ENCODE results near the gene RUNX1.
"Not testable (repeated sequence)": the region's sequence is repeated elsewhere in the genome, so short reads cannot be mapped to it uniquely, and the experiment has no call there.

The RUNX1 gene

DNA sequence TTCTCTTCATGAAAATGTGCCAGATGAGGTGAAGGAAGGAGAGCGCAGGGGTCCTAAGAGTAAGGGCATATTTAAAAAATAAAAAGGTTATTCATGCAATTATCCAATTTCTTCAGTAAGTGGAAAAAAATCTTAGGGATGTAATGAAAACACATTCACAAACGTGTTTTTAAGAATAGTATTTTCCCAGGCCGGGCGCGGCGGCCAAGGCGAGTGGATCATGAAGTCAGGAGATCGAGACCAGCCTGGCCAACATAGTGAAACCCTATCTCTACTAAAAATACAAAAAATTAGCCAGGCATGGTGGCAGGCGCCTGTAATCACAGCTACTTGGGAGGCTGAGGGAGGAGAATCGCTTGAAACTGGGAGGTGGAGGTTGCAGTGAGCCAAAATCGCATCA lies 82.2 kb downstream of the RUNX1 start:
- not testable (repeated sequence) for H3K9me3 Mint-ChIP-seq, H3K27ac Mint-ChIP-seq

DNA sequence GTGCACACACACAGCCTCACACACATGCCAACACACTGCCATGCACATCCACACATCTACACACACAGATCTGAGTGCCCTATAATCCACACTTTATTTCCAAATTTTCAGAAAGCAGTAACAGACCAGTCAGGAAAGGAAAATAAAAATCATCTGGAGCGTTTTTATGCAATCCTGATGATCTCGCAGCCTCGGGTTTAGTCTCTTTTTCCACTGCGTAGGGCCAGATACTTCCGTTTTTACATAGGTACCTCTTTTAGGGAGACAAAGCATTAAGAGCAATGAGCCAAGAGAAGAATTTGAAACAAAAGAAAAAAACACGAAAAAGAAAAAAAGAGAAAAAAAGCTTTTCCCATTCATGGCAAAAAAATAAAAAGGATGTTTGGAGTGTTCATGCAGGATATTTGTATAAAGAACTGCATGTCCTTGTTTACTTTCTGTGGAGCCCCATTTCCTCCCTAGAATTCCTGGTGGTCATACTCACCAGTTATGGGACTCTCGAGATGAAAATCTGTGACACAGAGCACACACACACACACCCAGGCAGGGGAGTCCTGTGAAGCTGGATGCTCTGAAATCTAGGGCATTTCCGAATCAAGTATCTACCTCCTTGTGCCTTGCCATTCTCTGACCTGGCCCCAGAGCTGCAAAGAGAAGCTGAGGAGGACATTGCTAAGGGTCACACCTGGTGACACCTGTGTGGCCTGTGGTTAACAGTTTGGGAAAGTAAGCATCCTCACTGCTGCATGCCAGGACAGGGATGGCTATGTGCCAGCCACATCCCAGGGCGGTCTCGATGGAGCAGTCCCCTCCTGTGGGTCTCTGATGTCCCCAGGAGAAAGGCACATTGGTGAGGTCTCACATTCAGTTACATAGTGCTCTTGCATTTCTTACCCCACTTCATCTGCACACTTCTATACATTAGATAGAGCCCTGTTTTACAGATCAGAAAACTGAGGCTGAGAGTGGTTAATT lies 83.6 kb downstream of the RUNX1 start:
- Mint-ChIP-seq H3K9me3 (no peaks in the 10 kb centered on the region), H3K36me3 (ENCODE audit: low read depth) (peaks cover 64% of the 10 kb centered on the region), H3K27ac (no peak overlapping the region), H3K4me1 (ENCODE audit: low read depth) (peaks cover 78% of the 10 kb centered on the region), H3K27me3 (no peaks in the 10 kb centered on the region), H3K4me3 (no peak overlapping the region)
- intact Hi-C loops (cut with micrococcal nuclease): loop anchor here (5.0 to 10.0 kb wide), 3 partner anchors 51 to 73 kb away; no protein-coding TSS in a partner anchor

More for the DNA sequence above, 82.2 kb downstream of the RUNX1 start:
- H3K27me3 Mint-ChIP-seq, H3K4me3 Mint-ChIP-seq: not testable (repeated sequence)
- H3K36me3 Mint-ChIP-seq (ENCODE audit: low read depth): peaks cover 64% of the 10 kb centered on the region
- H3K4me1 Mint-ChIP-seq (ENCODE audit: low read depth): peaks cover 86% of the 10 kb centered on the region
- intact Hi-C loops (cut with micrococcal nuclease): loop anchor here (5.0 to 10.0 kb wide), 3 partner anchors 52 to 75 kb away; no protein-coding TSS in a partner anchor

DNA sequence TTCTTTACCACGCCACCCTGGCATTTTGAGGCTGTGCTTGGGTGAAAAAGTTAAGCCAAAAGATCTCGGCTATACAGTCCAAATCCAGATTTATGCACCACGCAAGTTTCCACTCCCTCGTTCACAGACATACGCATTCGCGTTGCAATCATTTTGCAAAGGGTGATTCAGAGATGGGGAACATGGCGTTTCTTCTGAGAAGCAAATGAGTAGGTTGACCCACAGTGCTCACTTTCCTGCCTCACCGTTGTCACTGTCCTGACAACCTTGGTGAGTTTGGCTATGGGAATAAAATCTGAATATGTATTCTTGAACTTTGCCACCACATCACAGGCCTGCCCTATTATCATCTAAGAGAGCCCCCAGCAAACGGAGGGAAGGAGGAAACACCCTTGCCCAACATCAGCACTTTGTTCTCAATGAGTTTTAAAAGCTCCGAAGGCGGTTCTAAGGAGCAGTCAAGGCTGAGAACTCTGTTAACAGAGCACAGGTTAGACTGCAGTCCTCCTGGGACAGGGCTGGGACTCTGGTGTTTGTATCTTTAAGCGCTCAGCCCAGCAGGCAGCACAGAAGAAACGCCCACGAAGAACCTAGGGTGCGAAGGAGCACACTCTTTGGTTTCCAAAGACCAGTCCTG lies 86.4 kb downstream of the RUNX1 start:
- intact Hi-C loops (cut with micrococcal nuclease): loop anchor here (10.0 kb wide), 2 partner anchors 48 to 62 kb away; no protein-coding TSS in a partner anchor
- no peaks in the 10 kb centered on the region for H3K9me3 Mint-ChIP-seq
- no peaks in the 10 kb centered on the region for H3K27me3 Mint-ChIP-seq
- H3K4me3 Mint-ChIP-seq: no peak overlapping the region
- peaks cover 53% of the 10 kb centered on the region for H3K36me3 Mint-ChIP-seq (ENCODE audit: low read depth)
- no peak overlapping the region for H3K27ac Mint-ChIP-seq
- H3K4me1 Mint-ChIP-seq (ENCODE audit: low read depth): peaks cover 60% of the 10 kb centered on the region

DNA sequence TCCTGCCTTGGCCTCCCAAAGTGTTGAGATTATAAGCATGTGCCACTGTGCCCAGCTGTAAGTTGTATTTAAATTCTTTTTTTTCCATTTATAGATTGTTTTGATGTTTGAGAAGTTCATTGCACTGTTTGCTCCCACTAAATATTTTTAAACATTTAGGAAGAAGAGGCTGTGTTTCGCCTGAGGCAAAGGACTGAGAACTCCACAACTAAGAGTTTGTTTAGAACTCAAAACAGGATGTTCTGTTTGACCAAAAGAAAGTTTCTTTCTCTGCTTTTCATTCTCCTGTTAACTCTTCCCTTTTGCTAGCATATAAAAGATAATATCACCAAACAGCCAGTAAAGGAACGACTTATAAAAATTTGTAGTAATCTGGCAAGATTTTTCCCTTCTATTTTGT lies 87.0 kb downstream of the RUNX1 start:
- H3K4me1 Mint-ChIP-seq (ENCODE audit: low read depth): peaks cover 54% of the 10 kb centered on the region
- H3K9me3 Mint-ChIP-seq: no peaks in the 10 kb centered on the region
- H3K36me3 Mint-ChIP-seq (ENCODE audit: low read depth): peaks cover 47% of the 10 kb centered on the region
- no peaks in the 10 kb centered on the region for H3K27me3 Mint-ChIP-seq
- intact Hi-C loops (cut with micrococcal nuclease): loop anchor here (10.0 kb wide), 2 partner anchors 47 to 63 kb away; no protein-coding TSS in a partner anchor
- H3K4me3 Mint-ChIP-seq: no peak overlapping the region
- no peak overlapping the region for H3K27ac Mint-ChIP-seq

DNA sequence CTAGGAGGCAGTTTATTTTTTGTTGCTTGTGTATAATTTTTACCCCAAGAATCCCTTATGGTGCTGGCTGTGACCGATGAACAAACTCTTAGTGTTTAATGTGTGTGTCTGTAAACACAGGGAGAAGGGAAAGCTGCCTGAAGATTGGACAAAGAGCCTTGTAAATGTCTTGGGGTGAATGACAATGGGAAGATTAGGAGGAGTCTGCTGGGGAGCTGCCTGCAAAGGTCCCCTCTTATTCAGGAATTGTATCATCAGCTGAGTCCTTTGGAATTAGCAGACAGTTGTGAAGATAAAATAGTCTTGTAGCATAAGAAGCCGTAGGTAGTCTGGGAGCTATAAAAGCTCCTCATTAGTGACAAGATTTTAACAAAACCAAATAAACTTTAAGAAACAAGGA lies 88.4 kb downstream of the RUNX1 start:
- no peaks in the 10 kb centered on the region for H3K9me3 Mint-ChIP-seq
- H3K27ac Mint-ChIP-seq: no peak overlapping the region
- no peaks in the 10 kb centered on the region for H3K27me3 Mint-ChIP-seq
- H3K4me1 Mint-ChIP-seq (ENCODE audit: low read depth): peaks cover 52% of the 10 kb centered on the region
- peaks cover 44% of the 10 kb centered on the region for H3K36me3 Mint-ChIP-seq (ENCODE audit: low read depth)
- no peak overlapping the region for H3K4me3 Mint-ChIP-seq
- intact Hi-C loops (cut with micrococcal nuclease): loop anchor here (10.0 kb wide), 2 partner anchors 46 to 64 kb away; no protein-coding TSS in a partner anchor

DNA sequence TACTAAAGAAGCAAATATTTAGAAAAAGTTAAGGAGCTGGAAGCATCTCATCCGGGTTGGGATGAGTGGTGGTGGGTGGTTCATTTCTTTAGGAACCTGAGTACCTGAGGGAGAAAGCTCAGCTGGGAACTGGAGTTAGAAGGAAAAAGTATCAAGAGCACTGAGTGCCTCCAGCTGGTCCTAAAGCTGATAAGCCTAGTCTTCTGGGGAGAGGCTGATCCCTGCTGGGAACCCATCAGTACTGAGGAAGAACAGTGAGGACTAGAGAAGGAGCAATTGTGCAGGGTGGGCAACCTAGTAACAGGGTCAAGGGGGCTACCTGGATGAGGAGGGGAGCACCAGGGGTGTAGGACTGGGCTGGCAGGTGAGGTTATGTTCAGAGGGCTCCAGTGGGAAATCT lies 89.5 kb downstream of the RUNX1 start:
- peaks cover 34% of the 10 kb centered on the region for H3K36me3 Mint-ChIP-seq (ENCODE audit: low read depth)
- H3K27me3 Mint-ChIP-seq: no peaks in the 10 kb centered on the region
- intact Hi-C loops (cut with micrococcal nuclease): loop anchor here (10.0 kb wide), 2 partner anchors 45 to 65 kb away; no protein-coding TSS in a partner anchor
- H3K27ac Mint-ChIP-seq: no peak overlapping the region
- no peak overlapping the region for H3K4me3 Mint-ChIP-seq
- H3K9me3 Mint-ChIP-seq: no peaks in the 10 kb centered on the region
- H3K4me1 Mint-ChIP-seq (ENCODE audit: low read depth): peaks cover 44% of the 10 kb centered on the region

DNA sequence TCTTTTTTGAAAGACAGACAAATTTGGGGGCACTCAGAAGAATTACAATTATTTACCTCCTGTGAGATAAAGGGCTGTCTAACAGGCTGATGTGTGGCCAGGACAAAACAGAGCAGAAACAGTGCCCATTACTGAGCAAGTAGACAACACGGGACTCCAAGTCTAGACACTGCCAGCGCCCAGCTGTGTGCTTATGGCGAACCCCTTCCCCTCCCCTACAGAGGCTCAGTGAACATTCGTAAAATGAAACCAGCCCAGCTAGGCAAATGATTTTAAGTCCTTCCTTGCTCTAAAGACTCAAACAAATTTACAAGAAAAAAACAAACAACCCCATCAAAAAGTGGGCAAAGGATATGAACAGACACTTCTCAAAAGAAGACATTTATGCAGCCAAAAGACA lies 91.1 kb downstream of the RUNX1 start:
- intact Hi-C loops (cut with micrococcal nuclease): no loop called here
- no peaks in the 10 kb centered on the region for H3K27me3 Mint-ChIP-seq
- H3K4me3 Mint-ChIP-seq: no peak overlapping the region
- no peak overlapping the region for H3K27ac Mint-ChIP-seq
- H3K9me3 Mint-ChIP-seq: no peaks in the 10 kb centered on the region
- H3K36me3 Mint-ChIP-seq (ENCODE audit: low read depth): peaks cover 18% of the 10 kb centered on the region
- H3K4me1 Mint-ChIP-seq (ENCODE audit: low read depth): peaks cover 38% of the 10 kb centered on the region

DNA sequence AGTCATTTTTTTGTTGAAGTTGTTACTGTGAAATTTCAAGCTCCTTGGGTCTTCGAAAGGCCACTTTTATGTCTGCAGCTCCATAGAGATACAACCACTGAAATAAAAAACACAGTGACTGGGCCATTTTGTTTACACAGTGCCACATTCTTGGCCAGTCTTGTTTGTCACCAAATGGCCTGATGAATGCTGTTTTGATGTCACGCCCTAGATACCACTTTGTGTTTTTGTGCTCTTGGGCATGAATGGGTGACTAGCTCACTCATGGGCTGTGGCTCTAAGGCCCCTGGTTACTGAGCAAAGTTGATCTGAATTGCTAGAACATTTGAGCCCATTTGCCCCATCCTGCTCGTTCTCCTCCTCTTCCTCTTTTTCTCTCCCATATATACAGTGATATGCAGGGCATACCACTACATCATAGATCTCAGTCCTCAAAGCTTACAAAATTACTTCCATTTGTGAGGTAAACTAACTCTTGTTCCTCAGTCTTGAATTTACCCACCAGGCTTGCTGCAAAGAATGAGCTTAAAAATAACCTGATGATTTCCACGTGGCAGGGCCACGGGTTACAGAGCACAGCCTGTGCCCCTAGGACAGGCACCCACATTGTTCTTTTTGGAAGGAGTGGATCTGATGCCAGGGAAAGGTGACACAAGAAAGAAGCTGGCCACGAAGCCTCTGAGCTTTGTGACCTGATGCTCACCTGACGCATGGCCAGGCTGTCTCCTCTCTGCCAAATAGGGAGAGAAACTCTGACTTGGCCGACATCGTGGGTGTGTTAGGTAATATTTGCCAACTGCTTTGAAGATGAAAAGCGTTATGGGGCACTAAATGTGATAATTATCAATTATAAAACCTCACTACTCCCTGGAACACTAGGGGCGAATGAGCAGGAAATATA lies 92.4 kb downstream of the RUNX1 start:
- no peak overlapping the region for H3K27ac Mint-ChIP-seq
- intact Hi-C loops (cut with micrococcal nuclease): no loop called here
- no peak overlapping the region for H3K4me3 Mint-ChIP-seq
- no peaks in the 10 kb centered on the region for H3K27me3 Mint-ChIP-seq
- peaks cover 22% of the 10 kb centered on the region for H3K36me3 Mint-ChIP-seq (ENCODE audit: low read depth)
- peaks cover 27% of the 10 kb centered on the region for H3K4me1 Mint-ChIP-seq (ENCODE audit: low read depth)
- H3K9me3 Mint-ChIP-seq: no peaks in the 10 kb centered on the region

DNA sequence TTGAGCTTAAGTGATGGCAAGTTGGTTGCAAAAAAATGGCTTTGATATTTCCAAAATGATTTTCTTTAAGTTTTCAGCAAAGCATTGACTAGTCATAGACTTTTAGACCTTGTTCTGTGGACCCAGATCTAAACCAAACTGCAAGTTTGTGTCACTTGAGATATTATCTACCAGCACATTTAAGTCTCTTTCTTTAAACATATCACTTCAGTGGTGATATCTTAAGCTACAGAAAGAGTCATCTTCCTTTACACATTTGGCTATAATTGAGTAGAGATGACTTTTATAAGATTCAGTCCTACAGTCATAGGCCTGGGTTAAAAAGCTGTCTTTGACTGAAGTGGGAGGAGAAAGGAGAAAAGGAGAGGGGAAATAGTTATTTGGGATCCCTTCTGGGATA lies 95.2 kb downstream of the RUNX1 start:
- intact Hi-C loops (cut with micrococcal nuclease): no loop called here
- H3K9me3 Mint-ChIP-seq: no peaks in the 10 kb centered on the region
- peaks cover 18% of the 10 kb centered on the region for H3K4me1 Mint-ChIP-seq (ENCODE audit: low read depth)
- H3K27ac Mint-ChIP-seq: no peak overlapping the region
- no peaks in the 10 kb centered on the region for H3K27me3 Mint-ChIP-seq
- H3K4me3 Mint-ChIP-seq: no peak overlapping the region
- H3K36me3 Mint-ChIP-seq (ENCODE audit: low read depth): peaks cover 13% of the 10 kb centered on the region

DNA sequence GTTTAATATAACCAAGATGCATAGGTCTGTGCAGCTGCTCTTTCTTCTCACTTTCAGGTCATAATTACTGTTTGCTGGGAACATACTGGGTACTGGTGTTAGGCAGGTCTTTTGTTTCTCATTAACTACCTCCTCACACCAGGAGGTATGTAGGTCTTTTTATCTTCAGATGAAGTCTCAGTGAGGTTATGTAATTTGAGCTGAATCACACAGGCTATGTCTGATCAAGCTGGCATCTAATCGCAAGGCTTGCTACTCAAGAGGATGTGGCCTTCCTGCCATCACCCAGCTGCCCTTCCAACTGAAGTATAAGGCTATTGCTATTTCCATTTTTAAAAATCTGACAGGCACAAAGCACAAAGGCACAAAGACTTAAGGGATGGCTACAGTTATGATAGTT lies 96.4 kb downstream of the RUNX1 start:
- H3K9me3 Mint-ChIP-seq: no peaks in the 10 kb centered on the region
- no peak overlapping the region for H3K4me3 Mint-ChIP-seq
- H3K27ac Mint-ChIP-seq: no peak overlapping the region
- H3K36me3 Mint-ChIP-seq (ENCODE audit: low read depth): peaks cover 13% of the 10 kb centered on the region
- peaks cover 18% of the 10 kb centered on the region for H3K4me1 Mint-ChIP-seq (ENCODE audit: low read depth)
- intact Hi-C loops (cut with micrococcal nuclease): no loop called here
- H3K27me3 Mint-ChIP-seq: no peaks in the 10 kb centered on the region

DNA sequence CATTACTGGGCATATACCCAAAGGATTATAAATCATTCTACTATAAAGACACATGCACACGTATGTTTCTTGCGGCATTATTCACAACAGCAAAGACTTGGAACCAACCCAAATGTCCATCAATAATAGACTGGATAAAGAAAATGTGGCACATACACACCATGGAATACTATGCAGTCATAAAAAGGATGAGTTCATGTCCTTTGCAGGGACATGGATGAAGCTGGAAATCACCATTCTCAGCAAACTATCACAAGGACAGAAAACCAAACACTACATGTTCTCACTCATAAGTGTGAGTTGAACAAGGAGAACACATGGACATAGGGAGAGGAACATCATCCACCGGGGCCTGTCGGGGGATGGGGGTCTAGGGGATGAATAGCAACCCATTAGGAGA lies 97.2 kb downstream of the RUNX1 start:
- Mint-ChIP-seq H3K36me3 (ENCODE audit: low read depth) (peaks cover 13% of the 10 kb centered on the region), H3K4me1 (ENCODE audit: low read depth) (peaks cover 17% of the 10 kb centered on the region)
- H3K4me3 Mint-ChIP-seq; intact Hi-C loops (cut with micrococcal nuclease); H3K27me3 Mint-ChIP-seq; H3K9me3 Mint-ChIP-seq; H3K27ac Mint-ChIP-seq: not testable (repeated sequence)

DNA sequence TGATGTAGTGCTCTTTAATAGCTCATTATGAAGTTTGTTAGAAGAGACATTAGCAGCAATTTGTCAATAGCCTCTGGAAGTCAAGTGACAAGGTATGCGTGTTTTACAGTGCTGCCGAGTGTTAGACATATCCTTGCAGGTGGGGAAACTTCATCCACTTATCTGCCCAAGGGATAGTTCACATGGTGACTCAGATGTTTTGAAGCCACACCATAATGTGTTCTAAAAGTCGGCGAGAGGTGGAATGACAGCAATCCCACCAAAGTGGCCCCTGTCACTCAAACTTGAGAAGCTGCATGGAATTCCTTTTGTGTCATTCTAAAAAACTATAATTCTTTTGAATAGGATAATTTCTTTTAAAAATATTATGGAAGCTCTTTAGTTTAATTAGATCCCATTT lies 98.1 kb downstream of the RUNX1 start:
- peaks cover 21% of the 10 kb centered on the region for H3K4me1 Mint-ChIP-seq (ENCODE audit: low read depth)
- peaks cover 15% of the 10 kb centered on the region for H3K36me3 Mint-ChIP-seq (ENCODE audit: low read depth)
- no peaks in the 10 kb centered on the region for H3K27me3 Mint-ChIP-seq
- intact Hi-C loops (cut with micrococcal nuclease): no loop called here
- no peaks in the 10 kb centered on the region for H3K9me3 Mint-ChIP-seq
- no peak overlapping the region for H3K27ac Mint-ChIP-seq
- no peak overlapping the region for H3K4me3 Mint-ChIP-seq

DNA sequence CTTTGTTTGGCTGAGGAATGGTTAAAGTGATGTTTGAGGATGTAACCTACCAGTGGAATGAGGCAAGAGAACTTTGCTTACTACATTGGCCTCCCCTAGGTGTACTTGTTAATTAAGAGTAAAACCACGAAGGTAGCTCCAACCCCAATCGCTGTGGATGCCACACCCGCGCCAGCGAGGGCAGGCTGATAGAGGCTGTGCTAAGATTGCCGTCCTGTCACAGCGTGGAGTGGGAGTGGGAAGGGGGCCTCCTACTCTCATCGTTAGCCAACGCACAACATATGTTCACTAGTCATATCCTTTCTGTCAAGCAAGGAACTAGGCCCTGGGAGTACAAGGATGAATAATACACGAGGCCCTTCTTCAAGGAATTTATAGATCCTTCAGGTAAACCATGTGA lies 99.6 kb downstream of the RUNX1 start:
- H3K4me3 Mint-ChIP-seq: no peak overlapping the region
- H3K27ac Mint-ChIP-seq: no peak overlapping the region
- H3K36me3 Mint-ChIP-seq (ENCODE audit: low read depth): peaks cover 20% of the 10 kb centered on the region
- intact Hi-C loops (cut with micrococcal nuclease): no loop called here
- peaks cover 26% of the 10 kb centered on the region for H3K4me1 Mint-ChIP-seq (ENCODE audit: low read depth)
- no peaks in the 10 kb centered on the region for H3K9me3 Mint-ChIP-seq
- no peaks in the 10 kb centered on the region for H3K27me3 Mint-ChIP-seq
